H1 (cell line): ENCODE results near the gene GIPC2. TPM values are rescaled to one million over a fixed set of nuclear protein-coding genes. Genes with fewer than 3 reads are reported as not detected.

Source experiments
- GABPA ChIP-seq: IDR thresholded peaks from 2 replicates; pipeline ENCODE4 v1.6.1; 2011; ENCODE audit warnings: mild to moderate bottlenecking, low read length, moderate library complexity, borderline replicate concordance; ENCODE audit not compliant: insufficient read depth
- HDAC6 ChIP-seq: IDR thresholded peaks from one replicate; pipeline ENCODE4 v1.7.1; 2012; ENCODE audit warnings: low read depth, mild to moderate bottlenecking, inconsistent platforms, low read length, moderate library complexity
- SP1 ChIP-seq: IDR thresholded peaks from 2 replicates; pipeline ENCODE4 v1.6.1; 2011; ENCODE audit warnings: low read depth, low read length
- SP2 ChIP-seq: IDR thresholded peaks from 2 replicates; pipeline ENCODE4 v1.6.1; 2012; ENCODE audit warnings: mild to moderate bottlenecking, low read length, inconsistent platforms
- SUZ12 ChIP-seq: fragments of 200-600 bp; sonication (generic); IDR thresholded peaks from 2 replicates; pipeline ENCODE4 v1.6.1; 2012; ENCODE audit warnings: mild to moderate bottlenecking, inconsistent platforms, low read length, moderate library complexity, mixed read lengths
- USF2 ChIP-seq: IDR thresholded peaks from 2 replicates; pipeline ENCODE4 v1.6.1; 2011; ENCODE audit warnings: low read length, improper control_type of control experiment
- ZNF274 ChIP-seq: IDR thresholded peaks from 2 replicates; pipeline ENCODE4 v1.7.0; 2012; ENCODE audit warnings: low read length, borderline replicate concordance; ENCODE audit errors: extremely low read depth
- polyA plus RNA-seq, 7 experiments: library from polyadenylated mRNA; depleted of rRNA in 3 of 7; stranded (reverse) in 5 of 7; unstranded in 2 of 7; fragments of >200 nt in 5 of 7; fragments of 200-250 nt in 2 of 7; gene quantifications; 1 replicate in 5 of 7; 2 replicates in 1 of 7; 4 replicates in 1 of 7; pipeline versions ENCODE4 v1.2.1 to v1.2.3, GENCODE V29; 2011 to 2013; ENCODE audit warnings: missing spikeins in 2 of 7, mixed read lengths in 2 of 7
- total RNA-seq: library from RNA; stranded (reverse); fragmentation: NEBNext Ultra II Directional; extraction: Animal tissue kit (Norgen Biotek cat#: 25700); gene quantifications from 2 replicates; pipeline ENCODE4 v1.2.1, GENCODE V29; 2021

The GIPC2 gene
- total and polyA plus RNA-seq, 2 of the 8 experiments (the other 6 are each of a cell fraction or from before 2014, with no cell fraction given), result 0.29 to 0.69 TPM

GRCh38 chr1:78069784-78070183 lies 24.0 kb downstream of the GIPC2 start (continued):
- TF ChIP-seq USF2 (no peak), SUZ12 (no peak), SP2 (no peak), ZNF274 (no peak), GABPA (no peak), SP1 (no peak), HDAC6 (no peak)
